Kidney epithelial cell (primary cell): ENCODE results near the gene CIROP. TPM values are rescaled to one million over a fixed set of nuclear protein-coding genes. Genes with fewer than 3 reads are reported as not detected.

ENCODE experiments used
- DNase-seq: peaks from one replicate; pipeline ENCODE4 v3.0.0-alpha.2; 2010; ENCODE audit warnings: low read depth
- H3K27me3 ChIP-seq: 2 replicates; pipeline ENCODE4 v1.6.0; 2011; ENCODE audit warnings: low read length; ENCODE audit not compliant: control insufficient read depth, insufficient read depth
- H3K36me3 ChIP-seq: 2 replicates; pipeline ENCODE4 v1.5.1; 2011; ENCODE audit warnings: low read length; ENCODE audit not compliant: control insufficient read depth, insufficient read depth
- H3K4me3 ChIP-seq: 2 replicates; pipeline ENCODE4 v1.5.1; 2011; ENCODE audit warnings: low read depth, mild to moderate bottlenecking, control low read depth, low read length
- total RNA-seq: library from RNA; depleted of rRNA; stranded (reverse); fragments of >200 nt; gene quantifications from 2 replicates; pipeline ENCODE4 v1.2.3, GENCODE V29; 2015
- TF ChIP-seq, protein P1 (sequence below): IDR thresholded peaks from 2 replicates; pipeline ENCODE4 v1.5.1; 2011; ENCODE audit warnings: mild to moderate bottlenecking, moderate library complexity, low read length, control low read depth, inconsistent platforms; ENCODE audit not compliant: insufficient read depth, poor library complexity, severe bottlenecking

The CIROP gene
- total RNA-seq, 1 donor from 2014 or later: not detected

DNA sequence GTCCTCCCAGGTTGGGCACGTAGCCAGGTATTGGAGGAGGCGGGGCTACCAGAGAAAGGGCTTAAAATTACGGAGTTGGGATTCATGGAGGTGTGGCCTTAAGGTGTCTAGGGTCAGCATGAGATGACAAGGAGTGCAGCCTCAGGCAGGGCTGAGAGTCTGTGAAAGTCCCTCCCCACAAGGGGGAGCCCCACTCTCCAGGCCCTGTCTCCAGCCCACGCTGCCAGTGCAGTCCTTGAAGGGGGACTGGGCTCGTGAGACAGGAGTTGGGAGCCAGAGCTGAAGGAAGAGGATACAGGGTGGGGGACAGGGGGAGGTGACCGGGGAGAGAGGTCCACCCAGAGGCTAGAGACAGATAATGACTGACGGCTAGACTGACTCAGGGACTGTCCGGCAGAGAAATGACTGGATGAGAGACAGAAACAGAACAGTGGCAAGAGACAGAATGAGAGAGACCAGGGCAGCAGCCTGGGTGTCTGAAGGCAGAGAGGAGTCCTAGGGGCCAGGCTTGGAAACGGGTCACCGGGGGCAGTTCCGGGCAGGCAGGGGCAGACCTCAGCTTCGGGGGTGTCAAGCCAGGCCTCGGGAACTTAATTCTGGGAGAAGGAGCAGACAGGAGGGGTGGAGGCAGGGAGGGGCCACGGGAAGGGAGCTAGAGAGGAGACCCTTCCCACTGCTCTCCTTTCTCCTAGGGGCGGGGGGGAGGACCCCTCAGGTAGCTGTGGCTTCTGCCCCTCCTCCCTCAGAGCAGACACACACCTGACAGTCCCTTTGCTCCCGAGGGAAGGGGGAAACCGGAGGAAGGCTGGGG, 48.4 kb downstream of the CIROP start:
- Histone ChIP-seq H3K36me3 (peaks cover 3% of the 10 kb centered on the region), H3K27me3 (no peaks in the 10 kb centered on the region), H3K4me3 (peak overlapping the region; percentile 49)
- TF ChIP-seq, protein P1, sequence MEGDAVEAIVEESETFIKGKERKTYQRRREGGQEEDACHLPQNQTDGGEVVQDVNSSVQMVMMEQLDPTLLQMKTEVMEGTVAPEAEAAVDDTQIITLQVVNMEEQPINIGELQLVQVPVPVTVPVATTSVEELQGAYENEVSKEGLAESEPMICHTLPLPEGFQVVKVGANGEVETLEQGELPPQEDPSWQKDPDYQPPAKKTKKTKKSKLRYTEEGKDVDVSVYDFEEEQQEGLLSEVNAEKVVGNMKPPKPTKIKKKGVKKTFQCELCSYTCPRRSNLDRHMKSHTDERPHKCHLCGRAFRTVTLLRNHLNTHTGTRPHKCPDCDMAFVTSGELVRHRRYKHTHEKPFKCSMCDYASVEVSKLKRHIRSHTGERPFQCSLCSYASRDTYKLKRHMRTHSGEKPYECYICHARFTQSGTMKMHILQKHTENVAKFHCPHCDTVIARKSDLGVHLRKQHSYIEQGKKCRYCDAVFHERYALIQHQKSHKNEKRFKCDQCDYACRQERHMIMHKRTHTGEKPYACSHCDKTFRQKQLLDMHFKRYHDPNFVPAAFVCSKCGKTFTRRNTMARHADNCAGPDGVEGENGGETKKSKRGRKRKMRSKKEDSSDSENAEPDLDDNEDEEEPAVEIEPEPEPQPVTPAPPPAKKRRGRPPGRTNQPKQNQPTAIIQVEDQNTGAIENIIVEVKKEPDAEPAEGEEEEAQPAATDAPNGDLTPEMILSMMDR: peak; percentile 92
- DNase-seq: no peak

DNA sequence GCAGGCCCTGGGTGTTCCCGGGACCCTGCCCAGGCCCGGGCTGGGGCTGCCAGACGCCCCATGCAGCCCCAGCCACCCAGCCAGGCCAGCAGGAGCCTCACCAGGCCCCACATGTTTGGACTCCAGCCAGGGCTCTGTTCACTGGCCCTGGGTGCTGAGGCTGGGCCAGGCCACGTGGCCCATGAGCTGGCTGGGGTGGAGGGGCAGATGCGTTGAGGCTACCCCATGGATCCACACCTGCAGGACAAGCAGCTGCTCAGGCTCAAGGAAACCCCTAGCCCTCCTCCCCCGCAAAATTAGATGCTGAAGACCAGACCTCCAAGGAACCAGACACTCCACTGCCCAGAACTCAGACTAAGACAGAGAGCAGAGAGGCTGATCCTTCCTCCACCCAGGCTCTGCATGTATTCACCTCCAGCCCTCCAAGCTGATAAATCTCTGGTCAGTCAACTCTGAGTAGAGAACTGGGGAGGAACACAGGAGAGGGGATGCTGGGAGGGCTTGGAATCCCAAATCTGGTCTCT, 49.1 kb downstream of the CIROP start:
- TF ChIP-seq, protein P1: no peak

DNA sequence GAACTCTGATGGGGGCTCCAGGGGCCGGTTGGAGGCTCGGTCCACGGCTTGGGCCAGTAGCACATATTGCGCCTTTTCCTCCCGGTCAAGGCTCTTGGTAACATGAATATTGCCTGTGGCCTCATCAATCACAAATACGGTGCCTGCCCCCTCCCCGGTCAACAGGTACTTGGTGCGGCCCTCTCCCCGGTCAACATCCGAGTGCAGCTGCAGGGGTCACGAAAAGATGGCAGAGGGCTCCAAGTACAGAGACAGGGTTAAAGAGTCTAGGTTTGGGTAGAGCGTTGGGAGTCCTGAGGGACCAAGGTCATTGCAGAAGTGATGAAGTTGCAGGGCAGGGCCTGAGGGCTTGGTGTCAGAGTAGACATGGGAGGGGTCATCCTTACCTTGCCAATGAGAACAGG, 49.6 kb downstream of the CIROP start:
- no peak overlapping the region for H3K4me3 ChIP-seq
- peaks cover 1% of the 10 kb centered on the region for H3K36me3 ChIP-seq
- TF ChIP-seq, protein P1: no peak
- H3K27me3 ChIP-seq: no peaks in the 10 kb centered on the region
- DNase-seq: no peak

More for the DNA sequence above, 49.1 kb downstream of the CIROP start:
- H3K4me3 ChIP-seq: no peak overlapping the region
- H3K36me3 ChIP-seq: peaks cover 1% of the 10 kb centered on the region
- no peak for DNase-seq
- no peaks in the 10 kb centered on the region for H3K27me3 ChIP-seq

DNA sequence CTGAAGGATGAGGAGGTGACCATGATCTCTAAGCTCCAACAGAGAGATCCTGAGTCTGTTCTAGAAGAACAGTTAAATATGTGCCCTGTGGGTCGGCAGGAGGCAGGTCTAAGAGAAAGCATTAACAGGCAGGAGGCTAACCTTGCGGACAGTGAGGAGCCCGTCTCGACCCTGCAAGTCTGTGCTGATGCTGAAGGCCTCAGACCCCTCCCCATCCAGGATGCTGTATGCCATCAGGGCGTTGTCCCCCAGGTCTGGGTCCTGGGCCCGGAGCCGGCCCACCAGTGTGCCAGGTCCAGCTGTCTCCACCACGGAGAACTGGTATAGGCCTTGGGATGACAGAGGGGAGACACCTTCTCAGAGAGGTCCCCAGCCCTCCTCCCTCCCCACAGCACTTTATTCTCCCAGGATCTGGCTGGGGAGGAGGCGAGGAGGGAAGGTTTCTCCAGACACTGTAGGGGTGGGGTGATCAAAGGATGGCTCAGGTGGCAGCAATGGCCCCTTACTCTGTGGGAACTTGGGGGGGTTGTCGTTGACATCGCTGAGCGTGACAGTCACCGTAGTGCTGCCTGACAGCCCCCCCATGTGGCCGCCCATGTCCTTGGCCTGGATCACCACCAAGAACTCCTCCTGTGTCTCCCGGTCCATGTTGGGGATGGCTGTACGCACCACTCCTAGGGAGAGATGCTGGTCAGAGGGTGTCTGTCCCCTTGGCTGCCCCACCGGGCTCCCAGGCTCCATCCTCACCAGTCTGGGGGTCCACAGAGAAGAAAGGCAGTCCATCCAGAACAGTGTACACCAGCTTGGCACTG, 50.6 kb downstream of the CIROP start:
- H3K27me3 ChIP-seq: no peaks in the 10 kb centered on the region
- no peaks in the 10 kb centered on the region for H3K36me3 ChIP-seq
- no peak overlapping the region for H3K4me3 ChIP-seq
- DNase-seq: no peak
- TF ChIP-seq, protein P1: peak; percentile 17

DNA sequence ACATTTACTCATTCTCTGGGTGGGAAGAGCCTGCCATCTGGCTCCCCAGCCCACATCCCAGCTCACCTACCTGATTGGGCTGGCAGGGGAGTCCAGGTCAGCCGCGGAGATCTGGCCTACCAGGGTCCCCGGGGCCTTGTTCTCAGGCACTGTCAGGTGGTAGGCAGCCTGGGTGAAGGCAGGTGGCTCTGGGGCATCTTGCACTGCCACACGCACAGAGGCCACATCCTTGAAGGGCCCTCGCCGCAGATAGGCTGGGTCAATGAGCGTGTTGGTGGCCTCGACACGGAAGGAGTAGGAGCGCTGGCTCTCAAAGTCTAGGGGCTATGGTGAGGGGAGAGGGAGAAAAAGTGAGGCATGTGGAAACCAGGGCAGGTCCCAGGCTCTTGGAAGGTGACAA, 51.4 kb downstream of the CIROP start:
- Histone ChIP-seq H3K4me3 (no peak overlapping the region), H3K27me3 (no peaks in the 10 kb centered on the region), H3K36me3 (no peaks in the 10 kb centered on the region)
- TF ChIP-seq, protein P1: no peak
- DNase-seq: no peak
